RWPE1 (cell line): ENCODE data around the gene RAP1GAP.

Experiments
- CTCF ChIA-PET: fragments of 350-600 bp; sonication (Branson Sonifier 250); formaldehyde crosslinking; extraction: SDS; loops from one replicate; lab custom pipeline; 2021; lab: Yijun Ruan, JAX
- POLR2A ChIA-PET: fragments of 400-600 bp; formaldehyde crosslinking; extraction: SDS; loops from one replicate; lab custom pipeline; 2020; ENCODE audit warnings: antibody characterized with exemption; ENCODE audit not compliant: low non-redundant PET; lab: Yijun Ruan, JAX
- DNase-seq: peaks from one replicate; pipeline ENCODE4 v3.0.0; 2012; ENCODE audit warnings: low spot score
- H3K27ac ChIP-seq: fragments of 450-650 bp; 2 replicates; pipeline ENCODE4 v1.5.1; 2017
- CTCF ChIP-seq: fragments of 450-650 bp; conservative IDR thresholded peaks from 2 replicates; pipeline ENCODE4 v1.5.1; 2017; ENCODE audit warnings: low read depth, mild to moderate bottlenecking

Gene RAP1GAP

DNA sequence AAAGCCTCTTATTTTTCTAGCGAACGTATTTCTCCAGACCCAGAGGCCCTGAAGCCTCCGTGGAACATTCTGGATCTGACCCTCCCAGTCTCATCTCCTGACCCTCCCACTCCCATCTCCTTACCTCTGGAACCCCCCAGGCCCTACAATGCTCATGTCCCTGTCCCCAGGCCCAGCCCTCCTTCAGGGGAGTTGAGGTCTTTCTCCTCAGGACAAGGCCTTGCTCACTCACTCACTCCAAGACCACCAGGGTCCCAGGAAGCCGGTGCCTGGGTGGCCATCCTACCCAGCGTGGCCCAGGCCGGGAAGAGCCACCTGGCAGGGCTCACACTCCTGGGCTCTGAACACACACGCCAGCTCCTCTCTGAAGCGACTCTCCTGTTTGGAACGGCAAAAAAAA, 91.2 kb downstream of the RAP1GAP start:
- ChIA-PET CTCF (no interaction called here), POLR2A (interaction anchor here (0.6 kb wide), 1 partner anchor 74 kb away, joined by 3 read pairs; no protein-coding TSS in a partner anchor)
- H3K27ac ChIP-seq, result no peak overlapping the region
- no peak for TF ChIP-seq CTCF
- DNase-seq, result no peak

- H3K27ac ChIP-seq, result no peak overlapping the region
- no peak for DNase-seq
- ChIA-PET POLR2A (interaction anchor here (0.6 kb wide), 1 partner anchor 75 kb away, joined by 3 read pairs; no protein-coding TSS in a partner anchor), CTCF (no interaction called here)
- no peak for TF ChIP-seq CTCF
Measured at GRCh38 chr1:21577324-21577723, 91.8 kb downstream of the RAP1GAP start.

DNA sequence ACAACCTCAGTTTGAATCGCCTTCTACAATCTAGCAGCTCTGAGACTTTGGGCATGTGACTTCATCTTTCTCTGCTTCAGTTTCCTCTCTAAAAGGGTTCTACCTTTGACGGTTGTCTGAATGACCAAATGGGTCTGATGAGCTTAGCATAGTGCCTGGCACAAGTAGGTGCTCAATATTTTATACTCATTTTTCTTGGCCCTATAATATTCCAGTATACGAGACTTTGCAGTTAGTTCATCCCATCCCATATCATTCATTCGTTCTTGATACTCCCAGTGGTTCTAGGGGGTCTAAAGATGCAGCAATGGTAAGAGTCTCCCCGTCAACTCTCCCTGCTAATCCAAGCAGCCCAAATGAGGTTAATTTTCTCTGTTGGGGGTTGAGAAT, 92.4 kb downstream of the RAP1GAP start:
- TF ChIP-seq CTCF, result no peak
- ChIA-PET CTCF (no interaction called here), POLR2A (no interaction called here)
- no peak overlapping the region for H3K27ac ChIP-seq
- DNase-seq, result no peak

DNA sequence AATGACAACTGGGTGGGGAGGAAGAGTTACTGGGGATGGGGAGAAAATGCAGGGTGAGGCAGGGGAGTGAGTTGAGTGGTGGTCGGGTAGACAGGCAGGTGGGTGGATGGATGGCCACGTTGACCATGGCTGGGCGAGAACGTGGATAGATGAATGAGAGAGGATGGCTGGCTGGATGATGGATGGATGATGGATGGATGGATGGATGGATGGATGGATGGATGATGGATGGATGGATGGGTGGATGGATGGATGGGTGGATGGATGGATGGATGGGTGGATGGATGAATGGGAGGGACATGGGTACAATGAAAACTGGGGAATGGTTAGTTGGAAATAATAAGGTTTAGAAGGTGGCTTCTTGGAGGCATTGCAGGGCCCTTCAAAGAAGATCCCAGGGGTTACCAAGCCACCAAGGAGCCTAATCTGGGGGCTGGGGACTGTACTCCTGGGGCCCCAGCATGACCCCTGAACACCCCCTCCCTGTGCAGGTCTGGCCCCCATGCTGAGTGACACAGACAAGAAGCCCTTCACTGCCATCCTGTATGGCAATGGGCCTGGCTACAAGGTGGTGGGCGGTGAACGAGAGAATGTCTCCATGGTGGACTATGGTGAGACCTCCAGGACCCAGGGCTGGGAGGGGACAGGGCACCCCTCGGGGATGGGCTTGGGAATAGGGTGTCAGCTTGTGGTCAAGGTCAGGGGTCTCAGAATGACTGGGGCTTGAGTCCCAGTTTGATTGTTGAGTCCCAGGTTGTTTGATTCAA, 92.9 kb downstream of the RAP1GAP start:
- ChIA-PET POLR2A (interaction anchor here (0.6 kb wide), 1 partner anchor 208 kb away, joined by 4 read pairs; no protein-coding TSS in a partner anchor), CTCF (interaction anchor here (0.6 to 1.2 kb wide), 2 partner anchors 207 to 275 kb away, joined by 4 to 6 read pairs; no protein-coding TSS in a partner anchor)

GRCh38 chr1:21575351-21575942, 93.7 kb downstream of the RAP1GAP start:
- H3K27ac ChIP-seq, result no peak overlapping the region; the same call in 1 of the 2 replicates
- TF ChIP-seq CTCF, result no peak
- POLR2A ChIA-PET, result interaction anchor here (0.6 kb wide), 1 partner anchor 207 kb away, joined by 4 read pairs; no protein-coding TSS in a partner anchor
- no peak for DNase-seq
- CTCF ChIA-PET, result interaction anchor here (0.5 to 1.2 kb wide), 4 partner anchors 52 to 274 kb away, joined by 3 to 6 read pairs (median 4); no protein-coding TSS in a partner anchor

More for the DNA sequence above, 92.9 kb downstream of the RAP1GAP start:
- DNase-seq, result no peak
- TF ChIP-seq CTCF, result no peak
- H3K27ac ChIP-seq, result no peak overlapping the region

DNA sequence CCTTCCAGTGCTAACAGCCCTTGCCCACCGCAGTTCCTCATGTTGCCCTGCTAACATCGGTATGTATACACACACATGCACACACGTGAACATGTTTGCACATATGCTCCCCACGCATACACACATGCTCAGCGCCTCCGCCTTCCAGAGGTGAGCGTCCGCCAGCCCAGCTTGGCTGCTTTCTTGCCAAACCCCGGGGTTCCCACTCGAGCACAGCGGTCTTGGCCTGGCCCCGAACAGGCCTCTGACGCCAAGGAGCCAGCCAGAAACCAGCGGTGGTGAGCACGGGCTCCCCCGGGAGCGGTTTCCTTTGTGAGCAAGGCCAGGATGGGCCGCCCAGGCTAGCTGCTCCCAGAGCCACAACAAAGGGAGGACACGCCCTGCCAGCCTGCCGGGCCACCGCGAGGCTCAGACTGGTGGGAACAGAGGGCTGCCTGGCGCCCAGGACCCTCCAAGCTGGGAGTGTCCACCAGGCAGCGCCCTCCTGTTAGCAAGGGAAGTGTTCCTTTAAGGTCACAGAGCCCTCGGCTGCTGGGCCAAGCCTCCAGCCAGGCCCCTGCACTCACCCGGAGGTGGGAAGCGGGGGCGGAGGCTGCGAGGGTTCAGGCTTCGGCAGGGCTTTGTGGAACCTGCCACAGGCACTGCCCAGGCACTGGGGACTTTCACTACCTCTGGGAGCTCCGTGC, 94.5 kb downstream of the RAP1GAP start:
- ChIA-PET CTCF (interaction anchor here (0.5 to 1.2 kb wide), 3 partner anchors 53 to 206 kb away, joined by 3 to 4 read pairs (median 3); no protein-coding TSS in a partner anchor), POLR2A (no interaction called here)
- DNase-seq, result no peak
- H3K27ac ChIP-seq, result peak overlapping the region; percentile 49
- TF ChIP-seq CTCF, result 0 out of 2 replicates have a peak, but pooled peaks have one; percentile 5
